ENCODE measurements around the gene CAPN11. TPM values are rescaled to one million over a fixed set of nuclear protein-coding genes. Genes with fewer than 3 reads are reported as not detected.
A peak's percentile ranks its signal among the peaks of the same experiment; 100 is the strongest.

CAPN11 gene
- total RNA-seq (2014; rRNA removed; shearing (Covaris generic)): not detected in 2 replicates
- polyA plus RNA-seq (2014; cell fraction: nucleus; rRNA removed): not detected in 2 replicates

- DNase-seq (ENCODE audit: extremely low read depth, low read depth): no peak
Measured at GRCh38 chr6:44158770-44159228, at the start of gene CAPN11. Gene CAPN11, plus strand, starts transcription at chr6:44158820. Its CDS starts 29 bp downstream, at chr6:44158849.

GRCh38 chr6:44109212-44109611 lies 49.4 kb upstream of the CAPN11 start:
- DNase-seq (ENCODE audit: extremely low read depth, low read depth): no peak

DNA sequence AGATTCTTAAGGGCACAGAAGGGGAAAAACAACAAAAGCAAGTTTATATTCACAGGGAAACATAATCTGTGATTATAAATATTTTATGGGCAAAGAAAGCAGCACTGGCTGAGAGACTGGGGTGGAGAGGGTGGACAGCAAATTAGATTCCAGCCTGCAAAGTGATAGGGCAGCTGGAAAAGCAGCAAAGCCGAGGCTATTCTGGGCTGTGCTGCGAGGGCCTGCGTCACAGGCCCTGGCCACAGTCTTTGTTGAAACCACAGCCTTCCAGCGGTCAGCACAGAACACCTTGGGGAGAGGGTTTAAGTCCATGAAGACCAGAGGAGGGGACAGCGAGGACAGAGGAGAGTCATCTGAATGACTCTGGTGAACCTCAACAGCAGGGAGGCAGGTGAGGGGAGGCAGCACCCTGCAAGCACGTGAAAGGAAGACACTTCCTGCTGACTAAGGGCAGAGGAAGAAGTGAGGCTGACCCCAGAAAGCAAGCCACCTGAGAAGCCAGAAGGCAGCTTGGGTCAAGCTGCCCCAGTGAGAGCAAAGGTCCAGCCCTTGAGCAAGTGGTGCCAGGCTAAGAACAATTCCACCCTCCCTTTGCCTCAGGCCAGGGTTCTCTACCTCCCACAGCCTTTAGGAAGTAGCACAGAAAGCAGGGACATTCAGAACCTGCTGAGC lies 48.5 kb upstream of the CAPN11 start:
- DNase-seq (ENCODE audit: extremely low read depth, low read depth): no peak

DNA sequence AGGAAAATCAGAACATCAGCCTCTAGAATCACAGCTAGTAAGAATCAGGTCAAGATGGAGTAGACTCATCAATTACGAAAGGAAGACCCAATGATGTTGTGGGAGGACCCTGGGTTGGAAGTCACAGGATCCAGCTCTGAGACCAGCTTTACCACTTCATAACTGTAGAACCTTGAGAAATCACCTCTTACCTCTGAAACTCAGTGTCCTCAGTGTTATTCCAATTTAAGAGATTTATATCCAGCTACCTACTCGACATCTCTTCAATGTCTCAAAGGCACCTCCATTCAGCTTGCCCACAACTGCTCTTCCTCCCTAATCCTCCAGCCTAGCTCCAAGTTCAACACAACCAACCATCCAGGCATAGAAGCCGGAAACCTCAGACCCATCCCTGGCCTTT lies 47.7 kb upstream of the CAPN11 start:
- DNase-seq (ENCODE audit: extremely low read depth, low read depth): no peak

- DNase-seq (ENCODE audit: extremely low read depth, low read depth): no peak
Measured at GRCh38 chr6:44111434-44112417, 46.9 kb upstream of the CAPN11 start.

GRCh38 chr6:44113414-44113813 lies 45.2 kb upstream of the CAPN11 start:
- DNase-seq (ENCODE audit: extremely low read depth, low read depth): no peak

GRCh38 chr6:44115866-44116265 lies 42.8 kb upstream of the CAPN11 start:
- DNase-seq (ENCODE audit: extremely low read depth, low read depth): no peak

DNA sequence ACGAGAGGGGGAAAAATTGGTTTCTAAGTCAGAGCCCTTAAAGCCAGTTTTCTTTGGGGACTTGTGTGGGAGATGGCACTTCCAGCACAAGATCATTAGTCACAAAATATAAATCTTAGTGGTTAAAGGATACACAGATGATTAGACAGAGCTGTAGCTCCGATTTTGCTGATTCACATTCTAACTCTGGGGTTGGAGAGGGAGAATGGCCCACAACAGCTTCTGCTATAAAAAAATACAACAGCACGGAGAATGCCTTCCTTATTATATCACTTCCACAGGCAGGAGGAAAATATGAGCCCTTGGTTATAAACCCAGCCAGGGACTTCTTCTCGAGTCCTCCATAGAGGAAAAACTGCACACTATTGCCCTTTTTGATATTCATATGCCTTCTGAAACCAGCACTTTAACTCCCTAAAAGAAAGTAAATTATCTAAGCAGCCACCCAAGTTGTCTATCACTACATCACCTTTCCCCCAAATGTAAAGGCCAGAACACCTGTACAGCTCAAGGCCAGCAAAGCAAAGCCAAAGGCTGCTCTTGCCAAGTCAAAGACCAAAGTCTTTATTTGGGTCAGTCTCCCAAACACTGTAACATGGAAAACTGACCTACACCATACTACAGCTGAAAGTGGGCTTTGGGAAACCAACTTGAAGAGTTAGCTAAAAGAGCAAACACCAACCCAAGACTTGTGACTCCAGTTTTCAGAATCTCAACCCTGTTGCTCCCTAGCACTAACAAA lies 41.8 kb upstream of the CAPN11 start:
- no peak for DNase-seq (ENCODE audit: extremely low read depth, low read depth)

GRCh38 chr6:44117397-44118128 lies 41.1 kb upstream of the CAPN11 start:
- no peak for DNase-seq (ENCODE audit: extremely low read depth, low read depth)

GRCh38 chr6:44119704-44120262 lies 38.8 kb upstream of the CAPN11 start:
- no peak for DNase-seq (ENCODE audit: extremely low read depth, low read depth)

DNA sequence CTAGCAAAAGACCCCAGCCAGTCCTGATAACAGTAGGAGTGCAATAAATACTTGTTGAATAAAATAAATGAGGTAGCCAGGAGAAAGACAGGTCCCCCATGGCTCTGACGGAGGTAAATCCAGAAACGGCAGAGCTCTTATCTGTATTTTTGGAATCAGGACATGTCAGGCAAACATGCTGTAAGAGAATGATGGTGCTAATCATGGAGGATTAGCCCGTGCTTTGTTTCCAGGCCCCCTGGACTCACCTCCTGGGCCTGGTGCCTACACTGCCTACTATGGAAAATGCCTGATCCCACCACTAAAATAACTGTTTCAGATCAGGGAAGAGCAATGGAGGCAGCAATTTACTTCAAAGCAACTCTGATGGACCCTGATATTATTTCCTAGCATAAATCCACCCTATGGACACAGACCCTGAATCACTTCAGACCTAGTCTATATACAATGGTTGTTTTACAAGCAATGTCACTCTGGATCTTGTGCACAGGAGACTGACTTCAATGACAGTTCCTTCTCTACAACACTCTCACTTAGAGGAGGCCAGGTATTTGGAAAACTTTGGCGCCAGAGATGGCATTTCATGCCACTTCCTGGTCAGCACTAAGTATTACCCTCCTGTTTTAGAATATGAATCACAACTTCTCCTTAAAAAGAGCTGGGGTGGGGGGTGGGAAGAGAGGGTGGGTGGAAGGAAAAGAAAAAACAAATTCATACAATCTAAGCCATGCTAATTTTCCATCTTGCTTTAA lies 37.8 kb upstream of the CAPN11 start:
- no peak for DNase-seq (ENCODE audit: extremely low read depth, low read depth)

- no peak for DNase-seq (ENCODE audit: extremely low read depth, low read depth)
Measured at GRCh38 chr6:44122801-44123200, 35.8 kb upstream of the CAPN11 start.

- no peak for DNase-seq (ENCODE audit: extremely low read depth, low read depth)
Measured at GRCh38 chr6:44123544-44123943, 35.1 kb upstream of the CAPN11 start.

DNA sequence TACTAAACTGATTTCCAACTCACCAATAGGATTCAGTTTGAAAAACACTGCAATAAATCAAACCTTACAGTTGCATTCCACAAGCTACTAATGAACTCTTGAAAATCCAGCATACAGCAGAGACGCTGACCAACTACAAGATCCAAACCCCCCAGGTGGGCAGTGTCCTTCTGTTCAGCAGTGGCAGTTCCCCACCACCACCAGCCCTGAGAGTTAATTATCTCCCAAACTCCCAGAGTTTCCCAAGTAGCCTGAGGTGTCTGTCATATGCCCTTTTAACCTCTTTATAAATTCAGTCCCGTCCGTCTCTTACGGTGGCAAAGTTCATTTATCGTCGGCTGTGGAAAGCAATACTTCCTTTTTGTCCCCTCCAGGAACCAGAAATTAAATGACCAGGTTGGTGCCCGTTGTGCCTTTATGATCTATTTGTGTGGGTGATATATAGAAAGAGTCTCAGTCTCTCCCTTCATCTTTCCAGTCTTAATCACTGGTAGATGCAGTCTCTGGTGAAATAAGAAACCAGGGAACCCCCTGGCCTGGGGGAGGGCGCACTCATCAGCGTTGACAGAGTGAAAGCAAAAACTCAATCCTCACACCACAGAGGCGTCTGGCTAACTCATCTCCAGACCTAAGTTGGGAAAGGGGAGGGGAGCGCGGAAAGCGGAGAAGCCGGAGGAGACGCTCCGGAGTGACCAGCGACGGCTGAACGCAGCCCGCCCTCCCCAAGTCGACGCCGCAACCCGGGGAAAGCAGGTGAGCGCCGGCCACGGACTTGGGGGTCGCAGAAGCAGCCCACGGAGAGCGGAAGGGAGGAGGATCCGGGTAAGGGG lies 32.1 kb upstream of the CAPN11 start:
- no peak for DNase-seq (ENCODE audit: extremely low read depth, low read depth)

- peak; percentile 70 for DNase-seq (ENCODE audit: extremely low read depth, low read depth)
Measured at GRCh38 chr6:44127186-44128019, 31.2 kb upstream of the CAPN11 start, which contains the start of the genes MRPL14 and TMEM63B. Gene MRPL14, minus strand, starts transcription at chr6:44127452. Its CDS starts 10,841 bp downstream, at chr6:44116611. Gene TMEM63B, plus strand, starts transcription at chr6:44127554. Its CDS starts 7,031 bp downstream, at chr6:44134585.

- DNase-seq (ENCODE audit: extremely low read depth, low read depth): peak; percentile 17
Measured at GRCh38 chr6:44128020-44128917, 30.4 kb upstream of the CAPN11 start.

All from NCI-H460 (cell line).